Transverse colon (tissue), 4 donors: ENCODE results near the gene SYNGR2.
"Not testable (repeated sequence)": the region's sequence is repeated elsewhere in the genome, so short reads cannot be mapped to it uniquely, and the experiment has no call there.

Experiments
- CTCF ChIP-seq, 5 experiments: fragments of 200-600 bp in 3 of 5; fragments of 450-650 bp in 2 of 5; sonication (generic) in 3 of 5; IDR thresholded peaks; 1 replicate in 2 of 5; 2 replicates in 3 of 5; pipeline ENCODE4 v1.5.1; 2016 to 2017; ENCODE audit warnings: antibody characterized with exemption in 5 of 5, inconsistent platforms in 3 of 5, mild to moderate bottlenecking in 2 of 5, moderate library complexity in 1 of 5
- EP300 ChIP-seq: sonication (generic); formaldehyde crosslinking; IDR thresholded peaks from one replicate; pipeline ENCODE4 v1.6.1; 2017; ENCODE audit warnings: antibody characterized with exemption, low read depth
- POLR2A ChIP-seq: fragments of 450-650 bp; IDR thresholded peaks from one replicate; pipeline ENCODE4 v1.6.1; 2016; ENCODE audit warnings: antibody characterized with exemption, mild to moderate bottlenecking, moderate library complexity
- POLR2AphosphoS5 ChIP-seq, 3 donors: sonication (generic); formaldehyde crosslinking; IDR thresholded peaks; one replicate each; pipeline ENCODE4 v1.6.1; 2016; ENCODE audit warnings: antibody characterized with exemption in 3 of 3

DNA sequence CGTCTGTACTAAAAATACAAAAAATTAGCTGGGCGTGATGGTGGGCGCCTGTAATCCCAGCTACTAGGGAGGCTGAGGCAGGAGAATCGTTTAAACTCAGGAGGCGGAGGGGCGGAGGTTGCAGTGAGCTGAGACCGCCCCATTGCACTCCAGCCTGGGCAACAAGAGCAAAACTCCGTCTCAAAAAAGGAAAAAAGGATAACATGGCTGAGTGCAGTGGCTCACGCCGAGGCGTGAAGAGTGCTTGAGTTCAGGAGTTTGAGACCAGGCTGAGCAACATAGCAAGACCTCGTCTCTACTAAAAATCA, 28.6 kb upstream of the SYNGR2 start:
- TF ChIP-seq EP300; CTCF (IDR thresholded peaks at IDR 0.05); POLR2A; POLR2AphosphoS5 (IDR thresholded peaks at IDR 0.05): not testable (repeated sequence)
